Adrenal gland (tissue), 5 donors: Measurements from ENCODE around the gene PDLIM3.

ENCODE experiments used
- CTCF ChIP-seq, 6 experiments: fragments of 450-650 bp in 4 of 6; fragments of 200-600 bp in 2 of 6; sonication (generic) in 1 of 6; IDR thresholded peaks; 1 replicate in 5 of 6; 2 replicates in 1 of 6; pipeline versions ENCODE4 v1.5.1 to v1.8.0; 2016 to 2021; ENCODE audit warnings: antibody characterized with exemption in 6 of 6, mild to moderate bottlenecking in 2 of 6, moderate library complexity in 1 of 6
- POLR2A ChIP-seq, 2 donors: fragments of 450-650 bp; IDR thresholded peaks; one replicate each; pipeline ENCODE4 v1.6.1; 2017; ENCODE audit warnings: antibody characterized with exemption in 2 of 2, mild to moderate bottlenecking in 2 of 2, moderate library complexity in 1 of 2
- donor health status: DM: no; HTN: no; CAD: no.

GRCh38 chr4:185550933-185551332 is 15.6 kb upstream of the PDLIM3 start:
- TF ChIP-seq CTCF (IDR thresholded peaks at IDR 0.05): no peak
- no peak for TF ChIP-seq POLR2A (IDR thresholded peaks at IDR 0.05)
